ENCODE data around the gene TMEM212.
"Not testable (repeated sequence)": the region's sequence is repeated elsewhere in the genome, so short reads cannot be mapped to it uniquely, and the experiment has no call there.

TMEM212 gene

DNA sequence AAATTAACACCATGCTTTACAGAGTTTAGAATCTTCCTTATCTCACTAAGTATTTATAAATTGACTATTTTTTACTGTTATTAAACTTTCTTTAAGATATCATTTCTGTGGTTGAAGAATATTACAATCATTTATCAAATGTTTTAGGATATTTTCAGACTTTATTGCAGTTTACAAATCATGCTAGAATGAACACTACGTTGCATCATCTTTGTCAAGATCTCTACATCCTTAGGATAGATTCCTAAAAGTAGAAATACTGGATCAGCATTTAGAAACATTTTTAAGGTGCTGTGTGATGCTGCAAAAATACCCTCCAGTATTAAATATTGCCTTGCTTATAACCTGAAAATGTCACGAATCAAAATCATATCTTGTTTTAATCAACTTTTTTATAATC is 30.3 kb upstream of the TMEM212 start:
- DNase-seq (ENCODE audit: low read depth in 1 of 2, low spot score in 1 of 2): no peak

DNA sequence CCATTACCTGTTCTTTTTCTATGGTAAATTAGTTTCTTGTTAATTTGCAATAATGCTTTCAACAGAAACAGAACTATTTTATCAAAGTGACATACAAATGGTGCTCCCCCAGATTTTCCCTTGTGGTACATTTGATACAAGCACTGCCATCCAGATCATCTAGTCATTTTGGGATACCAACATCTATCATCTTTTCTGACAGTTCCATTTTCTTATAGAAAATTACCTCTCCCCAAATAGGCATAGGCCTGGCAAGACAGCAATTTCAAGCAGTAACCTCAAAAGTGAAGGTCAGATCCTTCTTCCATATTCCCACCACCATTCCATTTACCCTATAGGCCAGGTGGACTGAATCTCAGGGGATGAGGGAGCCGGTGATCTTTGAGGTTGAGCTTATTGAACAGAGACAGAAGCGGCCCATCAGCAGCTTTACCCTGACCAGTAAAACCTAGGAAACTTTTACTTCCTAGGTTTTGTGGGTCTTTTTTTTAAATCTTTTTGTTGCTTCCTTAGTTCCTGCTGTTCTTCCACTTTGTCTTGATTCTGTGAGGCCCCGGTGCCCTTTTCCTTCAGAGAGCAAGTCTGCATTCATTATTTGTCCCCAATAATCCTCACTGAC is 29.8 kb upstream of the TMEM212 start:
- no peak for DNase-seq (ENCODE audit: low read depth in 1 of 2, low spot score in 1 of 2)

DNA sequence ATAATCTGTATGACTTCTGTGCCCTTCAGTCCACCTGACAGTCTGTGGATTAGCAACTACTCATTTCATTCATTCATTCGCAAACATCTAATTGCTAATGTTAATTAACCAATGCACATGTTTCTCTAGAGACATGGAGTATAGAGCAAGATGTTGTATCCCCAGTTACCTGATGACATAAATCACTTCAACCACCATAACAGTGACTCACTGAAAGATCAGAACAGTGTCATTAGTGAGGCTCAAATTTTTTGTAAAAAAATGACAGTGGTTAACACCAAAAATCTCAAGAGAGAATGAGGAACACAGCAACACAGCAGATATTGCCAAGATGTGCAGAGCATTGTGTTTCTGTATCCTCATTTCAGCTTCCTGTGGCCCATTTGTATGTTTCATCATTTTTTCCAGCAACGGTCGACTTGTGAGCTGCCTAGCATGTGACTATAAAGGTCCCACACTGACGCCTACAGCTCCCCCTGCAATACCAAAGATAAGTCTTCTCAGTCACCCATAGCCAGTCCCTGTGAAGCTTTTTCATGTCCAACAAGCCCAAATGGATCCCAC is 29.2 kb upstream of the TMEM212 start:
- DNase-seq (ENCODE audit: low read depth in 1 of 2, low spot score in 1 of 2): no peak

DNA sequence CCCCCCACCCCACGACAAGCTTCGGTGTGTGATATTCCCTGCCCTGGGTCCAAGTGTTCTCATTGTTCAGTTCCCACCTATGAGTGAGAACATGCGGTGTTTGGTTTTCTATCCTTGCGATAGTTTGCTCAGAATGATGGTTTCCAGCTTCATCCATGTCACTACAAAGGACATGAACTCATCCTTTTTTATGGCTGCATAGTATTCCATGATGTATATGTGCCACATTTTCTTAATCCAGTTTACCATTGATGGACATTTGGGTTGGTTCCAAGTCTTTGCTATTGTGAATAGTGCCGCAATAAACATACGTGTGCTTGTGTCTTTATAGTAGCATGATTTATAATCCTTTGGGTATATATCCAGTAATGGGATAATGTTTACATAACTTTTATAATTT is 28.5 kb upstream of the TMEM212 start:
- DNase-seq (ENCODE audit: low read depth in 1 of 2, low spot score in 1 of 2): not testable (repeated sequence)

DNA sequence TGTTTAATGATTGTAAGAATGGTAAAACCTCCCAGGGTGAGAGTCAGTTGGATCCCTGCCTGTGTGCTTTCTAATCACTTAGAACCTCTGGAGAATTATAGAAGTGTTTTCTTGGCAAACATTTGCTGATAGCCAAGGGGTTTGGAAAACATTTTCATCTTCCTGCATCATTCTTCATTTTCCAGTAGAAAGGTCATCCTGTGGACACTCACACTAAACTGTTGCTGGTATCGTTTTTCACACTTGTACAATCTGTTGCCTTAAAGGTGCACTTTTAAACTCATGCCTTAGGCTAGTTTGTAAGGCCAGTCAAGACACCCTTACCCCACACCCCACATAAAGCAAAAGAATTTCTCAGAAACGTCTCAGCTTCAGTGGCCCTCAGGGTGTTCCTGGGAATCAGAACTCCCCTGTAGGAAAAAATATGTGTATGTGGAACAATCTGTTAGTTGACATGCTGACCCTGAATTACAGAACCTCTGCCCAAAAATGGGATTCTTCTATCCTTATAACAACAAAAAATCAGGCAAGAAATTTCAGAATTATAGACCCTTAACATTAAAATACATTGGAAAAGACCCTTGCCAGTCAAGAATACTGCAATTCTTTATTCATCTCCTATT is 27.1 kb upstream of the TMEM212 start:
- DNase-seq (ENCODE audit: low read depth in 1 of 2, low spot score in 1 of 2): no peak

DNA sequence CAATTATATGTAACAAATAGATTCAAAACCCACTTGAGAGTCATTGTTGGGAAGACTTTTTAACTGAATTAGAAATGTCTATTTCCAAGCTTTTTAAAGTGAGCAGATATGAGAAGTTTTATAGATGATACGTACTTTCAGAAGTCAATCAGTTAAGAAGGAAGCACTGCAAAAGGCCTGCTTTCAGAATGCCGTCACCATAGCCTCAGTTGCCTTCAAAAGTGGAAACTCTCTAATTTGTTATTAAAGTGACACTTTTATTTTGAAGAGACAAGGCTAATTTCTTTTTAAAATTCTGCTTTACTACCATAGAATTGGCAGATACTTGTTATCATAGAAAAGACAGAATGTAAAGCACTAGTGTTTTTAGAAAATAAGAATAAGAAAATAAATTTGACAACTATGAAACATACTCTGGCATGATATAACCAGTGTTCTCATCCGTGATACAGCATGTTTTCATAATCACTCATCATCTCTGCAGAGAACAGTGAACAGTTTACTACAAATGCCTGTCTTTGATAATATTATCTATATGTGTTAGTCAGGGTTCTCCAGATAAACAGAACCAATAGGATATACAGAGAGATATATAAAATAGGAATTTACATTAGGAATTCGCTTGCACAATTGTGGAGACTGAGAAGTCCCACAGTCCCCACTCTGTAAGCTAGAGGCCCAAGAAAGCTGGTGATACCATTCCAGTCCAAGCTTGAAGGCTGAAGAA is 25.9 kb upstream of the TMEM212 start:
- DNase-seq (ENCODE audit: low read depth in 1 of 2, low spot score in 1 of 2): no peak

DNA sequence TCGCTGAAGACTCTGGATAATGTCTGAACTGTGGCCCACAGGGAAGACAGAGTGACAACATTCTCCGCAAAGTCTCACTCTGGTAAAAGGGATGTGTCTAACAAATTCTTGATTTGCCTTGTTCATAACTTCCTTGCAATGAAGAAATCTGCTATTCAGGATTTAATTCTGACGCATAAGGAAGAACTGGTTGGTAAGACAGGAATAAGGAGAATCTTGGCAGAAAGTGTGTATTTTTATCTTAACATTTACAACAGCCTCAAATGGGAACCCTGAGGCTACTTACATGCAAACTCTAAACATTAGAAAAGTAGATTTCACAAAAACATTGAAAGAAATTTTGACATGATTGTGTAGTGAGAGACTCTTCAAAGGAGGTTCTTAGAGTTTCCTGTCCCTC is 22.1 kb upstream of the TMEM212 start:
- DNase-seq (ENCODE audit: low read depth in 1 of 2, low spot score in 1 of 2): no peak

DNA sequence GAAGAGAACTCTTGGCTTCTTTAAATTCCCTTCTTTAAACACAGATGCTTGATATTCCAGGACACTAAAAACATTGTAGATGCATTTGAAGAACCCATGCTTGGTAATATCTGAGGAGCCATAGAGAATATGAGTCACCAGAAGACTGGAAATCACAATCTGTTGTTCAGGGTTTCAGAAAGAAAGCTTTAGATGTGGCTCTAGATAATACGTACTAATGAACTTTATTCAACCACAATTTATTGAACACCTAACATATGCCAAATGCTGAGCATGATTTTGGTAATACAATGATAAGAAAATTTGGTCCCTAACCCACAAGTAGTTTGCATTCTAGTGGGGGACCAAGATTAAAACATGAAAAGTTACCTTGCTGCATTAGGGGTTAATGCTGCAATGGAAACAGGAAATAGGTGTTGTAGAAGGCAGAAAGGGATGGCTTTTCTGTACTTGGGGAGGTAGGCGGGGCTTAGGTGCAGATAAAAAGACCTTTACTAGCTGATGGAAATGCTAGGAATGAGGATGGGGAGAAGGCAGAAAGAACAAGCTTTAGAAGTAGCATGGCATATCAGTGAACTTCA is 21.3 kb upstream of the TMEM212 start:
- DNase-seq (ENCODE audit: low read depth in 1 of 2, low spot score in 1 of 2): no peak

DNA sequence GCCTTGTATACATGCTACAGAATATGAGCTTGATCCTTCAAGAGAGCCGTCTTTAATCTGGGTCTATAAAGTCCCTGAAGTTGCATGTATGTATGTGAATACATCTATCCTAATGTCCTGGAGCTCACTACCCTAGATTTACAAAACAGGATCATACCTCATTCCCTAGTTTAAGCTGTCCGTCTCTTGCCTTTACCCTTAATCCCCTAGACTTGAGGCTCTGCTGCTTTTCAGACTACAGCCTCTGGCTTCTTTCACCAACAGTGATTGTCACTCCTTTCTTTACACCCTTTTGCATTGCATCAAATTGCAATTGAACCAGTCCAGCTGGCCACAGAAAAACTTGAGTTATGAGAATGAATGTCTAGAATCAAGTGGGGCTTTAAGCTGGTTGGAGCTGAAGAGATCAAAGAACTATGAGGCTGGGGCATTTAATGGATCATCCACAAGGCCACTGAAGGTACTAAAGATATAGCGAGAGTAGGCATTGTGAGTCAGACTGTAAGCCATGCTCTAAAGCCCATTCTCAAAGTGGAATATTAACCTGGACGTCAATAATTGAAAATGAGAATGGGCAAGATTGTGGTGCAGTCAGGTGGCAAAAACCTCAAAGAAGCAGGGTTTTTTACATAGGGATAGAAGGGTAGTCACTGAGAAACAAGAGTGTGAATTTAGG is 20.6 kb upstream of the TMEM212 start:
- no peak for DNase-seq (ENCODE audit: low read depth in 1 of 2, low spot score in 1 of 2)

DNA sequence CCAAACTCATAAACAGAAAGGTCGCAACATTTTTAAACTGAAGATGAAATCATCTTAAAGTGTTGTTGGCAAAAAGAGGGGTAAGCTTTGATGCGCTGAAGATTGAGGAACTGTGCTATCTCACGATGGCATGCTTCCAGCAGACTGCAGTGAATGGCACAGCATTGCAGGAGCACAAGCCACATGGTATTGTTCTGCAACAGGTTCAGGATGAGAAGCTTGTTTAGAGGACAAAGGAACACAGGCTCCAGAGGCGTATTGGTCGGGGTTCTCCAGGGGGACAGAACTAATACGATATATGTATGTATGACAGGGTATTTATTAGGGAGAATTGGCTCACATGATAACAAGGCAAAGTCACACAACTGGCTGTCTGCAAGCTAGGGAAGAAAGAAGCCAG is 19.0 kb upstream of the TMEM212 start:
- DNase-seq (ENCODE audit: low read depth in 1 of 2, low spot score in 1 of 2): no peak

DNA sequence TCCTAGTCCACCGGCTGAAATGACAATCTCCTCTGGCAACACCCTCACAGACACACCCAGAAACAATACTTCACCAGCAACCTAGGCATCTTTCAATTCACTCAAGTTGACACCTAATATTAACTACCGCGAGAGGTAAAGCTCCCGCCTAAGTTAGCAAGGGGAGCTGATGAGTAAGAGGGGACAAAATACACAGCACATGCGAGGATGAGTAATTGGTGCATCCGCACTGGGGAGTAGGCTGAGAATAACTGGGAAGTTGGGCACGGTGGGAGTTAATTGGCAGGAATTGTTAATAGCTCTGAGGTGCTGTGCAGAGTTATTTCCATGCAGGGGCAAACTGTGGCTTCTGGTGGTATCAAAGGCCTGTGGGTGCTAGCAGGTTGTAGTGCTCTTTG is 18.3 kb upstream of the TMEM212 start:
- no peak for DNase-seq (ENCODE audit: low read depth in 1 of 2, low spot score in 1 of 2)

DNA sequence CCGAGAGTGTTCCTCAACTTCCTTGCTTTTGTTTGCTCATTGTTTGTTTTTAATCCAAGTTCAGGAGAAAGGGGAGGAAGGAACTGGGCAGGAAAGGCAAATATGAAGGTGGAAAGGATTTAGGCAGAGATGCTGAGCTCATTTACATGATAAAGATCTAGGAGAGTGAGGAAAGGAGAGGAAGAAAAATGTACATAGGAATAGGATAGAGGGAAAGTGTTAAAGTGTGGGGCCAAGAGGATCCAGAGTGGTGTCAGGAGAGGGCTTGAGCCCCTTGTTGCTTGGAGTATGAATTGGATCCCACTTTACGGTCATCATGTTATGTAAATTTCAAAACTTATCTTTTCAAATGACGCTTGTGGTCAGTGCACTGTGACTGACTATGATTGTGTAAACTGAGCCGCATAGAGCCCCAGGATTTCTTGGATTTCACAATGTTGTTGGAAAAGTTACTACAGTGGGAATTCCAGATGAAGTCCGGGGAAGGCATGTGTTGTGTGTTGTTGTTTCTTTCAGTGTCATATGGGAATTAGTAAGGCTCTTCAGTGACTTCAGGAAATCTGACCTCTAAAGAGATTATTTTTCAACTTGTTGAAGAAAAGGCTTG is 17.8 kb upstream of the TMEM212 start:
- no peak for DNase-seq (ENCODE audit: low read depth in 1 of 2, low spot score in 1 of 2)

DNA sequence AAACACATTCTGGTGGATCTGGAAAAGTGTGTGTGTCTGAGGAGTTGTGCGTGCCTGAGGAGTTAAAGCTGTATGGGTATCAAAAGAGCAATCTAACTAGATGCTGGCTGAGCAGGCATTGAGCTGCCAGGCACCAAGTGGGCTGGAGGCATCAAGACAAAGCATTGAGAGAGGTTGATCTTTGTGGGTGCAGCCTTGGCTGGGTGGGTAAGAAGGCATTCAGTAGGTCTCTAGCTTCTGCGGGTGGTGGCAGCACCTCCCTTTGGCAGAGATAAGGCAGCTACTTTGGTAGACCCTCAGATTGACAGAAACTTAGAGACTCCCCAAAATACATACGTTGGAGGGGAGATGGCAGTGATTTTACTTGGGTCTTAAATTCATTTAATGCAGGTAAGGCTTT is 15.8 kb upstream of the TMEM212 start:
- no peak for DNase-seq (ENCODE audit: low read depth in 1 of 2, low spot score in 1 of 2)

DNA sequence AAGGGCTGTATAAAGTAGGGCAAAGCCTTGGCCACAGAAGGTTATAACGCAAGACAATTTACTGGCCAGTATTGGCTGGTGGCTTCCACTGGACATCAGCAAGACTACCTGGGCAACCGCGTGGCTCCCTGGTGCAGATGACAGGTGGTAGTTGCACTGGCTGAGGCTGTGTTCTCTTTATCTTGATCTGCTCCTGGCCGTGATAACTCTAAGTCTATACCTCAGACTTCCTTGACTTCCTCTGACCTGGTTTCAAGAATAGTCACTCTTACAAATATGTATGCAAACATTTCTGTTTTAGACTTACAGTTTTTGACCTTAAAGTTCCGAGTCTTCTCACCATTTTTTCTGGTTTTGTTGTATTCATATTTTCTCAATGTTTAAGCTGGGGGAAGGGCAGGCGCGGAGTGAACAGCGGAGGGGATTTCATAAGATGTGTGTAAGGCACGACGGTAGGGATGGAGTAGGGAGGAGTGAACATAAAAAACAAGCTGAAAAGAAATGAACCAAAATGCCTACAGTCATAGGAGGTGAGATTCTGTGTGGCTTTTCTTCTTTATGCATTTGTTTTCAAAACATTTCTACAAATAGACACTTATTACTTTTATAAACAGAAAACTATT is 15.2 kb upstream of the TMEM212 start:
- no peak for DNase-seq (ENCODE audit: low read depth in 1 of 2, low spot score in 1 of 2)

DNA sequence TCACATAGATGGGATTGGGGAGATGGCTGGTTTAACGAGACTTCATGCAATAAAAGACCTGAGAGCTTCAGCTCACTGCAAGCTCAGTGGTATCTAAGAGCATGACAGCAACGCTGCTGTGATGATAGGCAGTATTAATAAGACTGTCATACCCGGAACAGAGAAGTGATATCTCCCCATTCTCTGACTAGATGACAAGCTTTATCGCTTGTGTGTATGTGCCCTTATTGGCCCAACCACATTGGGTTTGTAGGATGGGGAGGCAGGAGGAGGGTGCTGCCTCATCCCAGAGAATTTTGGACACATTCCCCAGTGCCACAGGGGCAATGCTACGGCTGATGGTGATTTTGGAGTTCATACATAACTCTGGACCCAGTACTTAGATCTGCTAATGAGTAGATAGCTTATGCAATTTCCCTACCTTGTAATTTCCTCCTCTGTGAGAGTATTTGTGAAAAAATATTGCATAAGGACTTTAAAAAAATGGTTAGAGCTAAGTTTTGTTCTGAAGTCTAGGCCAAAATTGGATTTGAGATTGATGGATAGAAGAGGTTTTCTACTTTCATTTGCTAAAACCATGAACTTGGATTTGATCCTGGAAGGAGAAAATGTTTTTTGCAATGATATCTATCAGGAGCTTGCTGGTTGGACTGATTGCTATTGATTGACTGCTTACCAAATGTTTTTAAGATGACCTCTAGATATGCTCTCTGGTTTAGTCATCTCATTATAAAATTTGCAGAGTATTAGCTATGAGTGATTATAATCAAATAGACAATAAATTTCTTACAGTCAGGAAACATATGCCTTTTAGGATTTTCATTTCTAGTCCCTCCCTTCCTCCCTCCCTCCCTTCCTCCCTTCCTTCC is 14.0 kb upstream of the TMEM212 start:
- DNase-seq (ENCODE audit: low read depth in 1 of 2, low spot score in 1 of 2): no peak

DNA sequence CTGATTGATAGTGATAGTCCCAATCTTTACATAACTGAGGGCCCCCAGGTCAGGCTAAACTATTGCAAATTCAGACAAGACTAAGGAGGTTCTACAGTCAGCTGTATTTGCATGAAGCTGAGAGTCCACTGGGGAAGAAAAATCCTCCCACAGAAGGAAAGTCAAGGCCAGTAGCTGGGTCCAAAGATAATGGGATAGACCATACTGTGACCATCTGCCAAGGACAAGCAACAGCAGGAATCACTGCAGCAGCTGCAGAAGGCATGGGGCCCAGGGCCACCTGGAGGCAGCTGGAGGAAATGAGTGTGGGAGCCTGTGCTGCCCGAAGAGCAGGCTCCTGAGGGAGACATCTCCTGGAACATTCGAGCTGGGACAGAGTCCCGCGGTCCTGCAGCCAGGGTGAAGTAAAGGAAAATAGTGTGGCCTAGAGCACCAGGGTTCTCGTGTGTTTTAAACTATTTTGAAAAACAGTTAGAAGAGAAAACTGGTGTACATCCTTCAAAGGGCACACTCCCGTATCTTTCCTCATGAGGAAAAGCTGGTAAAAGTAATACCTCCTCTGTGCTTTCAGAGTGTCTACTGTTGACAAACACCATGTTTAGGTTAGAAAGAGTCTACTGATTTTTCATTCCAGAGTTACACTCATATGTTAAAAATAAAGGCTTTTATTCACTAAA is 13.2 kb upstream of the TMEM212 start:
- no peak for DNase-seq (ENCODE audit: low read depth in 1 of 2, low spot score in 1 of 2)

DNA sequence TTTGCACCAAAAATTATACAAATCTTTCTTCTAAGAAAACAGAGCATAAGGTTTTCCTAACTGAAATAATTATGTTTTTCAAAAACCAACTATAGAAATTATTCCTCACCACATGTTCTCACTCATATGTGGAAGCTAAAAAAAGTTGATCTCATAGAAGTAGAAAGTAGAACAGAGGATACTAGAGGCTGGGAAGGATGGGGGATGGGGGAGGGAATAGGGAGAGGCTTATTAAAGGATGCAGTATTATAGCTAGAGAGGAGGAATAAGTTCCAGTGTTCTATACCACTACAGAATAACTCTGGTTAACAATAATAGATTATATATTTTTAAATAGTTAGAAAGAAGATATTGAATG is 12.7 kb upstream of the TMEM212 start:
- no peak for DNase-seq (ENCODE audit: low read depth in 1 of 2, low spot score in 1 of 2)

DNA sequence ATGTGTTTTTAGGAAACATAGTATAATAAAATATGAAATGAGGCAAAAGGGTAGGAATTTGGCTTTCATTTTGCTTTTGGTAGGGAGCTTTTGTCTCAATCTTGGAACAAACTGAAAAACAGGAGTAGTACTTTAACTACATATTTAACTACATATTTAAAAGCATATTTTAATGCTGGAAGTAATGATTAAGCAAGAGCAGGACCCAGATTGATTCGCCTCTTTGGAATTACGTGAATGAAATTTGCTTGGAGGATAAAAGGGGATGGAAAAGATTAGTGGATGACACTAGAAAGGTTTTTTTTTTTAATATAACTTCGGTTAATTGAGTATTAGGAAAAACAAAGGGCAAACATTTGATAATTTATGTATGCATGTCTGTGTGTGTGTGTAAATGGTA is 11.2 kb upstream of the TMEM212 start:
- no peak for DNase-seq (ENCODE audit: low read depth in 1 of 2, low spot score in 1 of 2)

DNA sequence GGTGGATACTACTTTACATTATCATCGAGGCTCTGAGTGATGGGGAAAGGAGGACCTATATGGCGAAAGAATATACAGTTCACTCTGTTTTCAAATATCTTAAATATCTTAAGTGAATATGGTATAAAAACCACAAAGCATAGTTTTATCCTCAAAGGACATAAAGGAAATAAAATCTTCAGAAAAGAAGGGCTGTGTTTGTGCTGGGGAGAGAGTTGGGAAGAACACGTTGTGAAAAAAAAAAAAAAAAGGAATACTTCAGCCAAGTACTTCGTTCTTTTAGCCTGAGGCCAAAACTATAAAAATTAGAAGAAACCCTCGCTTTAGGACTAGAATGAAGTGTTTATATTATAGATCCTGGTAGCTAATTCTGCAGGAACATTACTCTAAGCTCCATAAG is 10.2 kb upstream of the TMEM212 start:
- no peak for DNase-seq (ENCODE audit: low read depth in 1 of 2, low spot score in 1 of 2)

All from stimulated activated CD4-positive, alpha-beta T cell treated with anti-CD3 and anti-CD28 coated beads, Interleukin-15, amount 100 ng/mL, for 1 hour (primary cell).